Measurements from ENCODE around the gene MS4A1. TPM values are rescaled to one million over a fixed set of nuclear protein-coding genes. Genes with fewer than 3 reads are reported as not detected.

Gene MS4A1
- total RNA-seq: not detected in 2 replicates

GRCh38 chr11:60455531-60456042, at the start of gene MS4A1:
Gene MS4A1, plus strand, starts transcription at chr11:60455847. Its CDS starts 6,528 bp downstream, at chr11:60462375.

GRCh38 chr11:60429272-60429671, 26.4 kb upstream of the MS4A1 start, which contains the start of gene MS4A5:
Gene MS4A5, plus strand, starts transcription at chr11:60429572. Its CDS starts 103 bp downstream, at chr11:60429675.

GRCh38 chr11:60492488-60493009, 36.9 kb downstream of the MS4A1 start, which contains the start of gene MS4A12:
Gene MS4A12, plus strand, starts transcription at chr11:60492778. Its CDS starts 4,541 bp downstream, at chr11:60497319.

GRCh38 chr11:60515144-60515855, 59.7 kb downstream of the MS4A1 start, which contains the start of gene MS4A13:
Gene MS4A13, plus strand, starts transcription at chr11:60515392. Its CDS starts 2,692 bp downstream, at chr11:60518084.

Other genes starting within 250 kb of the MS4A1 start
- not detected in 2 replicates for gene MS4A4E, start 212.7 kb upstream of the MS4A1 start, total RNA-seq
- not detected in 2 replicates for gene MS4A4A, start 175.2 kb upstream of the MS4A1 start, total RNA-seq
- not detected in 2 replicates for gene MS4A6E, start 128.6 kb upstream of the MS4A1 start, total RNA-seq
- gene MS4A7, start 77.3 kb upstream of the MS4A1 start, total RNA-seq: not detected in 2 replicates
- gene MS4A14, start 59.4 kb upstream of the MS4A1 start, total RNA-seq: not detected in 2 replicates
- gene MS4A5, start 26.3 kb upstream of the MS4A1 start, total RNA-seq: not detected in 2 replicates
- gene MS4A12, start 36.9 kb downstream of the MS4A1 start, total RNA-seq: not detected in 2 replicates
- not detected in 2 replicates for gene MS4A13, start 59.5 kb downstream of the MS4A1 start, total RNA-seq
- gene MS4A8, start 243.8 kb downstream of the MS4A1 start, total RNA-seq: not detected in 2 replicates